Body of pancreas (tissue), 4 donors: ENCODE measurements around the gene SERPINA1. TPM values are rescaled to one million over a fixed set of nuclear protein-coding genes. Genes with fewer than 3 reads are reported as not detected.

ENCODE experiments used
- ATAC-seq: fragments of 150-250 bp; one replicate; pipeline ENCODE4 v1.9.1; 2016
- DNase-seq, 4 donors: peaks; one replicate each; pipeline ENCODE4 v3.0.0-alpha.2; 2019
- H3K27ac ChIP-seq, 4 donors: fragments of 200-600 bp; sonication (generic); 1 replicate in 3 of 4; 2 replicates in 1 of 4; pipeline versions ENCODE4 v1.5.1 to v1.6.1; 2016 to 2019; ENCODE audit warnings: mild to moderate bottlenecking in 1 of 4, mixed read lengths in 1 of 4, moderate library complexity in 1 of 4
- H3K27me3 ChIP-seq, 2 donors: fragments of 200-600 bp; sonication (generic); one replicate each; pipeline ENCODE4 v1.6.0; 2016; ENCODE audit warnings: mild to moderate bottlenecking in 1 of 2
- H3K36me3 ChIP-seq, 2 donors: fragments of 200-600 bp; sonication (generic); replicated peaks in 1 of 2; 2 replicates each; pipeline ENCODE4 v1.5.1; 2016; ENCODE audit warnings: low read depth in 2 of 2; ENCODE audit not compliant: insufficient read depth in 1 of 2
- H3K4me1 ChIP-seq: fragments of 200-600 bp; sonication (generic); one replicate; pipeline ENCODE4 v1.6.0; 2016
- H3K4me3 ChIP-seq, 2 donors: fragments of 200-600 bp; sonication (generic); 1 replicate in 1 of 2; 2 replicates in 1 of 2; pipeline ENCODE4 v1.5.1; 2016 to 2019
- H3K9me3 ChIP-seq, 3 donors: fragments of 200-600 bp; sonication (generic); 1 replicate in 2 of 3; 2 replicates in 1 of 3; pipeline ENCODE4 v1.5.1; 2016
- POLR2A ChIP-seq, 3 donors: fragments of 450-650 bp; IDR thresholded peaks; one replicate each; pipeline ENCODE4 v1.6.1; 2016; ENCODE audit warnings: antibody characterized with exemption in 3 of 3, mild to moderate bottlenecking in 2 of 3
- WGBS, 2 donors: methylation state at CpG; one replicate each; pipeline ENCODE4 v1.1.5; 2017; 5-methylcytosine and 5-hydroxymethylcytosine counted together
- intact Hi-C: fragments of 100-400 bp; cut with DNase I; formaldehyde crosslinking; loops from one replicate; pipeline ENCODE4 v1.15.1; 2023
- total RNA-seq, 2 donors: library from RNA; depleted of rRNA; stranded (reverse); fragments of >200 nt; gene quantifications; one replicate each; pipeline ENCODE4 v1.1.0, GENCODE V29; 2016
- TF ChIP-seq, protein P1 (sequence below), 7 experiments: fragments of 450-650 bp in 4 of 7; fragments of 200-600 bp in 3 of 7; sonication (generic) in 3 of 7; IDR thresholded peaks; one replicate each; pipeline ENCODE4 v1.5.1; 2016 to 2019; ENCODE audit warnings: antibody characterized with exemption in 7 of 7

The SERPINA1 gene
- total RNA-seq: 10 to 100 TPM; 77.8 to 86.4 TPM

- Histone ChIP-seq H3K9me3 (no peaks in the 10 kb centered on the region), H3K4me1 (peaks cover 58% of the 10 kb centered on the region), H3K4me3 (no peak within 1 kb of the TSS), H3K36me3 (no peaks in the 10 kb centered on the region), H3K27ac (peak within 1 kb of the TSS; percentile 32 to 79 (median 70)), H3K27me3 (no peaks in the 10 kb centered on the region)
- TF ChIP-seq, protein P1, sequence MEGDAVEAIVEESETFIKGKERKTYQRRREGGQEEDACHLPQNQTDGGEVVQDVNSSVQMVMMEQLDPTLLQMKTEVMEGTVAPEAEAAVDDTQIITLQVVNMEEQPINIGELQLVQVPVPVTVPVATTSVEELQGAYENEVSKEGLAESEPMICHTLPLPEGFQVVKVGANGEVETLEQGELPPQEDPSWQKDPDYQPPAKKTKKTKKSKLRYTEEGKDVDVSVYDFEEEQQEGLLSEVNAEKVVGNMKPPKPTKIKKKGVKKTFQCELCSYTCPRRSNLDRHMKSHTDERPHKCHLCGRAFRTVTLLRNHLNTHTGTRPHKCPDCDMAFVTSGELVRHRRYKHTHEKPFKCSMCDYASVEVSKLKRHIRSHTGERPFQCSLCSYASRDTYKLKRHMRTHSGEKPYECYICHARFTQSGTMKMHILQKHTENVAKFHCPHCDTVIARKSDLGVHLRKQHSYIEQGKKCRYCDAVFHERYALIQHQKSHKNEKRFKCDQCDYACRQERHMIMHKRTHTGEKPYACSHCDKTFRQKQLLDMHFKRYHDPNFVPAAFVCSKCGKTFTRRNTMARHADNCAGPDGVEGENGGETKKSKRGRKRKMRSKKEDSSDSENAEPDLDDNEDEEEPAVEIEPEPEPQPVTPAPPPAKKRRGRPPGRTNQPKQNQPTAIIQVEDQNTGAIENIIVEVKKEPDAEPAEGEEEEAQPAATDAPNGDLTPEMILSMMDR (IDR thresholded peaks at IDR 0.05): no peak
- peak in 2 of 3 donors; percentile 27 to 49 for TF ChIP-seq POLR2A (IDR thresholded peaks at IDR 0.05)
- DNase-seq: peak in 3 of 4 donors; percentile 19 to 55 (median 46)
- intact Hi-C loops: no loop called here
- peak; percentile 45 for ATAC-seq
- 50 to 64% methylated on average over 10 to 18 of the region's 18 CpGs for WGBS, 2 donors
Measured at GRCh38 chr14:94388384-94389103, at the start of gene SERPINA1. SERPINA1 (minus strand) TSS chr14:94388602; CDS start chr14:94383237, 5,365 bp downstream.

DNA sequence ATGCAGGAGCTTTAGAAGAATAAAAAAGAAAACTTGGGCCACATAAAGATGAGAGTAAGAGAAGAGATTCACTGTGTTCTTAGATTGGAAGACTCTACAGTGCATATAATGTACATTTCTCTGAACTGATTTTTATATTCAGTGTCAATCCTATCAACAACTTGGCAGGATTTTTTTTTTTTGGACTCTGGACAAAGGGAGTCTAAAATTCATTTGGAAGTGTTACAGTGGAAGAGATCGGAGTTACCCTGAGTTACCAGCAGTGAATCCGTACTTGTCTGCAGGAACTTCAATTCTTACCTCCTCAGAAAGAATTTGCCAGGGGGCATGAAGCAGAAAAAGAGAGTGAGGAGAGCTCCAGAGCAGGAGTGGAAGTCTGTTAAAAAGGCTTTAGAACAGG, 40.2 kb upstream of the SERPINA1 start:
- Histone ChIP-seq H3K4me3 (no peak overlapping the region), H3K27me3 (no peaks in the 10 kb centered on the region), H3K27ac (no peak overlapping the region), H3K36me3 (no peaks in the 10 kb centered on the region), H3K9me3 (no peaks in the 10 kb centered on the region), H3K4me1 (no peaks in the 10 kb centered on the region)
- ATAC-seq: no peak
- TF ChIP-seq, protein P1 (IDR thresholded peaks at IDR 0.05): no peak
- TF ChIP-seq POLR2A (IDR thresholded peaks at IDR 0.05): no peak
- WGBS, 2 donors: 53 to 69% methylated on average over 2 of the region's 2 CpGs
- DNase-seq: no peak
- intact Hi-C loops: no loop called here

GRCh38 chr14:94427016-94427613, 38.7 kb upstream of the SERPINA1 start:
- intact Hi-C loops: no loop called here
- 53 to 55% methylated on average over 9 of the region's 9 CpGs for WGBS, 2 donors

GRCh38 chr14:94426526-94426925, 38.1 kb upstream of the SERPINA1 start:
- H3K9me3 ChIP-seq: no peaks in the 10 kb centered on the region
- H3K4me1 ChIP-seq: no peaks in the 10 kb centered on the region
- H3K36me3 ChIP-seq: no peaks in the 10 kb centered on the region
- H3K4me3 ChIP-seq: no peak overlapping the region
- no peak overlapping the region for H3K27ac ChIP-seq
- ATAC-seq (no peak), DNase-seq (no peak)
- intact Hi-C loops: no loop called here
- TF ChIP-seq, protein P1 (IDR thresholded peaks at IDR 0.05): no peak
- H3K27me3 ChIP-seq: no peaks in the 10 kb centered on the region
- 39 to 53% methylated on average over 4 of the region's 4 CpGs for WGBS, 2 donors

More at GRCh38 chr14:94427016-94427613, 38.7 kb upstream of the SERPINA1 start:
- DNase-seq: no peak
- no peaks in the 10 kb centered on the region for H3K27me3 ChIP-seq
- no peak for TF ChIP-seq POLR2A (IDR thresholded peaks at IDR 0.05)
- TF ChIP-seq, protein P1 (IDR thresholded peaks at IDR 0.05): no peak
- H3K4me3 ChIP-seq: no peak overlapping the region
- no peaks in the 10 kb centered on the region for H3K4me1 ChIP-seq
- ATAC-seq: no peak
- H3K36me3 ChIP-seq: no peaks in the 10 kb centered on the region
- no peak overlapping the region for H3K27ac ChIP-seq
- no peaks in the 10 kb centered on the region for H3K9me3 ChIP-seq
